Large intestine (tissue), 3 donors: ENCODE data around the gene TMEM131L. TPM values are rescaled to one million over a fixed set of nuclear protein-coding genes. Genes with fewer than 3 reads are reported as not detected.
"Not testable (repeated sequence)": the region's sequence is repeated elsewhere in the genome, so short reads cannot be mapped to it uniquely, and the experiment has no call there.

Experiments
- DNase-seq, 2 donors: peaks; one replicate each; pipeline versions ENCODE4 v3.0.0 to v3.0.0-alpha.2; 2013
- H3K27ac ChIP-seq: one replicate; pipeline ENCODE4 v1.5.1; 2013; ENCODE audit warnings: low read length
- H3K27me3 ChIP-seq: 2 replicates; pipeline ENCODE4 v1.6.1; 2013; ENCODE audit warnings: low read length; ENCODE audit not compliant: control insufficient read depth, insufficient read depth
- H3K36me3 ChIP-seq: 2 replicates; pipeline ENCODE4 v1.6.1; 2013; ENCODE audit warnings: low read length; ENCODE audit not compliant: control insufficient read depth, insufficient read depth
- H3K4me1 ChIP-seq: one replicate; pipeline ENCODE4 v1.6.1; 2013; ENCODE audit warnings: low read length; ENCODE audit not compliant: control insufficient read depth, insufficient read depth
- H3K4me3 ChIP-seq: one replicate; pipeline ENCODE4 v1.5.1; 2013; ENCODE audit warnings: low read length
- H3K9me3 ChIP-seq: one replicate; pipeline ENCODE4 v1.6.1; 2013; ENCODE audit warnings: mild to moderate bottlenecking, low read depth, low read length, moderate library complexity; ENCODE audit not compliant: control insufficient read depth
- WGBS: methylation state at CpG from one replicate; pipeline ENCODE4 v1.1.5; 2013; ENCODE audit warnings: low lambda C conversion rate; ENCODE audit not compliant: insufficient coverage; 5-methylcytosine and 5-hydroxymethylcytosine counted together
- polyA plus RNA-seq: library from polyadenylated mRNA; unstranded; fragments of 120-200 nt; gene quantifications from one replicate; pipeline ENCODE4 v1.2.1, GENCODE V29; 2013

Gene TMEM131L
- polyA plus RNA-seq, 1 donor, result 10.8 TPM

- peak in 1 of 2 donors; percentile 50 for DNase-seq
- Histone ChIP-seq H3K4me1 (peaks cover 7% of the 10 kb centered on the region), H3K9me3 (no peaks in the 10 kb centered on the region), H3K27me3 (no peaks in the 10 kb centered on the region), H3K4me3 (no peak overlapping the region), H3K27ac (no peak overlapping the region), H3K36me3 (no peaks in the 10 kb centered on the region)
- 88% methylated on average over 1 of the region's 5 CpGs for WGBS
These were observed 18.8 kb upstream of the TMEM131L start for GRCh38 chr4:153447175-153447905.

GRCh38 chr4:153448003-153448731, 18.0 kb upstream of the TMEM131L start:
- H3K9me3 ChIP-seq, result no peaks in the 10 kb centered on the region
- H3K36me3 ChIP-seq, result no peaks in the 10 kb centered on the region
- H3K27ac ChIP-seq, result no peak overlapping the region
- no peak for DNase-seq
- no CpG with 5 or more reads among the region's 10 CpGs for WGBS
- H3K4me3 ChIP-seq, result no peak overlapping the region
- H3K27me3 ChIP-seq, result no peaks in the 10 kb centered on the region
- peaks cover 7% of the 10 kb centered on the region for H3K4me1 ChIP-seq

GRCh38 chr4:153449338-153449737, 16.8 kb upstream of the TMEM131L start:
- Histone ChIP-seq H3K9me3 (no peaks in the 10 kb centered on the region), H3K4me1 (peaks cover 7% of the 10 kb centered on the region), H3K27ac (no peak overlapping the region), H3K4me3 (no peak overlapping the region), H3K36me3 (no peaks in the 10 kb centered on the region), H3K27me3 (no peaks in the 10 kb centered on the region)
- no CpG with 5 or more reads among the region's 1 CpG for WGBS
- DNase-seq, result no peak

GRCh38 chr4:153450544-153450917, 15.6 kb upstream of the TMEM131L start:
- Histone ChIP-seq H3K27me3 (no peaks in the 10 kb centered on the region), H3K27ac (no peak overlapping the region), H3K9me3 (no peaks in the 10 kb centered on the region), H3K36me3 (no peaks in the 10 kb centered on the region), H3K4me3 (no peak overlapping the region), H3K4me1 (peaks cover 7% of the 10 kb centered on the region)
- no CpG with 5 or more reads among the region's 5 CpGs for WGBS
- no peak for DNase-seq

- no CpG with 5 or more reads among the region's 13 CpGs for WGBS
- not testable (repeated sequence) for H3K27ac ChIP-seq, H3K4me3 ChIP-seq, H3K9me3 ChIP-seq, H3K36me3 ChIP-seq, H3K27me3 ChIP-seq, H3K4me1 ChIP-seq, DNase-seq
These were observed 15.0 kb upstream of the TMEM131L start for GRCh38 chr4:153451145-153451544.

GRCh38 chr4:153451911-153452657, 14.1 kb upstream of the TMEM131L start:
- no peaks in the 10 kb centered on the region for H3K9me3 ChIP-seq
- no peak for DNase-seq
- no peak overlapping the region for H3K27ac ChIP-seq
- no peaks in the 10 kb centered on the region for H3K36me3 ChIP-seq
- no peaks in the 10 kb centered on the region for H3K27me3 ChIP-seq
- H3K4me1 ChIP-seq, result peaks cover 7% of the 10 kb centered on the region
- H3K4me3 ChIP-seq, result no peak overlapping the region
- no CpG with 5 or more reads among the region's 27 CpGs for WGBS

- Histone ChIP-seq H3K27ac (no peak overlapping the region), H3K27me3 (no peaks in the 10 kb centered on the region), H3K9me3 (no peaks in the 10 kb centered on the region), H3K4me3 (no peak overlapping the region), H3K36me3 (no peaks in the 10 kb centered on the region), H3K4me1 (peaks cover 6% of the 10 kb centered on the region)
- no CpG with 5 or more reads among the region's 4 CpGs for WGBS
- DNase-seq, result no peak
These were observed 13.3 kb upstream of the TMEM131L start for GRCh38 chr4:153452658-153453378.

GRCh38 chr4:153453402-153453801, 12.8 kb upstream of the TMEM131L start:
- Histone ChIP-seq H3K27me3 (no peaks in the 10 kb centered on the region), H3K4me3 (no peak overlapping the region), H3K36me3 (no peaks in the 10 kb centered on the region), H3K9me3 (no peaks in the 10 kb centered on the region), H3K27ac (no peak overlapping the region), H3K4me1 (peaks cover under 1% of the 10 kb centered on the region)
- no CpG with 5 or more reads among the region's 8 CpGs for WGBS
- no peak for DNase-seq

GRCh38 chr4:153458969-153459368, 7.2 kb upstream of the TMEM131L start:
- Histone ChIP-seq H3K36me3 (no peaks in the 10 kb centered on the region), H3K27me3 (no peaks in the 10 kb centered on the region), H3K4me3 (no peak overlapping the region), H3K4me1 (no peaks in the 10 kb centered on the region), H3K9me3 (no peaks in the 10 kb centered on the region), H3K27ac (no peak overlapping the region)
- no peak for DNase-seq
- no CpG with 5 or more reads among the region's 1 CpG for whole genome bisulfite sequencing

- H3K27me3 ChIP-seq, H3K4me3 ChIP-seq, H3K36me3 ChIP-seq, DNase-seq, H3K9me3 ChIP-seq, H3K27ac ChIP-seq, H3K4me1 ChIP-seq: not testable (repeated sequence)
- WGBS, result no CpG with 5 or more reads among the region's 4 CpGs
These were observed 4.6 kb upstream of the TMEM131L start for GRCh38 chr4:153461549-153461948.
